ENCODE data around the gene MYOM1.

- TF ChIP-seq, protein P1, sequence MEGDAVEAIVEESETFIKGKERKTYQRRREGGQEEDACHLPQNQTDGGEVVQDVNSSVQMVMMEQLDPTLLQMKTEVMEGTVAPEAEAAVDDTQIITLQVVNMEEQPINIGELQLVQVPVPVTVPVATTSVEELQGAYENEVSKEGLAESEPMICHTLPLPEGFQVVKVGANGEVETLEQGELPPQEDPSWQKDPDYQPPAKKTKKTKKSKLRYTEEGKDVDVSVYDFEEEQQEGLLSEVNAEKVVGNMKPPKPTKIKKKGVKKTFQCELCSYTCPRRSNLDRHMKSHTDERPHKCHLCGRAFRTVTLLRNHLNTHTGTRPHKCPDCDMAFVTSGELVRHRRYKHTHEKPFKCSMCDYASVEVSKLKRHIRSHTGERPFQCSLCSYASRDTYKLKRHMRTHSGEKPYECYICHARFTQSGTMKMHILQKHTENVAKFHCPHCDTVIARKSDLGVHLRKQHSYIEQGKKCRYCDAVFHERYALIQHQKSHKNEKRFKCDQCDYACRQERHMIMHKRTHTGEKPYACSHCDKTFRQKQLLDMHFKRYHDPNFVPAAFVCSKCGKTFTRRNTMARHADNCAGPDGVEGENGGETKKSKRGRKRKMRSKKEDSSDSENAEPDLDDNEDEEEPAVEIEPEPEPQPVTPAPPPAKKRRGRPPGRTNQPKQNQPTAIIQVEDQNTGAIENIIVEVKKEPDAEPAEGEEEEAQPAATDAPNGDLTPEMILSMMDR (IDR thresholded peaks at IDR 0.05; ENCODE audit: poor library complexity) = no peak
- no peak for TF ChIP-seq EZH2 (IDR thresholded peaks at IDR 0.05; ENCODE audit: borderline replicate concordance)
- TF ChIP-seq EZH2phosphoT487 (IDR thresholded peaks at IDR 0.05; ENCODE audit: low read depth, severe bottlenecking, unreplicated experiment) = no peak
Measured at GRCh38 chr18:3262234-3263131, 42.7 kb upstream of the MYOM1 start.

Measured in hepatocyte (in vitro differentiated cells).